ENCODE measurements around the gene MMAA.

MMAA gene

DNA sequence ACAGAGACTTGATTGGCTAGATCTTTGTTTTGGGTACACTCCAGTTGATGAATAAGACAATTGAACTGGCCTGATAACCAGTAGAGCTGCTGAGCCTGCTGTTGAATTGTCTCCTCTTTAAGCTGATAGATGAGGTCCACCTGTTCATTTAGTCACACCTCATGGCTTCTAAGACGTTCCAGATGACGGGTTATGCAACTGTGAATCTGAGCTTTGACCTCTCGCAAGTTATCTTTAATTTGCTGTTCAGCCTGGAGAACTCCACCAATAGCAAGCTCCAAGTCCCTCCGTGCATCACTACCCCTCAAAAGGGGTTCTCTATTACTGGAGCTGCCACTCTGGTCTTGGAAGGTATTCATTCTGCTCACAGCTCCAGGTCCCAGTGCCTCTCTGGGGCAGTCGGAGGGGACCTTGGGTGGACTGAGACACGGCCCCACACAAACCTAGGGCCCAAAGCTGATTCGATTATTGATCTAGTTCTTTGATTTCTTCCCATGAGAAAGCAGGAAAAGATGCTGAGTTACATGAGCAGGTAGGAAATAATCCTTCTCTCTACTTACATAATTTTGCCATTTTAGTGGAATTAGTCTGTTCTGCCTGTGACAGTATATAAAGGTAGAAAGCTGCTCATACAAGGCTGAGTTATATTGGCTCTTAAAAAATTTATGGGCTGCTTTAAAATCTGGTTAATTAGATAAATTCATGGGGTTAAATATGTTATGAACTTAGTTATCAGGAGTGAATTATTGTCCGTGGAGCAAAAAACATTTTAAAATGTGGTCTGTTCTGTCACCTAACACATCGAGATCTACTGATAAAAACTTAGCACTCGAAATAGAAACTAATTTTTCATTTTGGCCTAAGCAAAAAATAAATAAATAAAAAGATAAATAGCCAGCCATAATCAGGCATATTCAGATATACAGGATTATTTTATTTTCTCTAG lies 6.8 kb downstream of the MMAA start:
- Histone ChIP-seq H3K18ac (ENCODE audit: low read length) (no peak overlapping the region), H3K36me3 (replicated peaks in 1 of 2; ENCODE audit: control insufficient read depth in 2 of 2, insufficient read depth in 2 of 2, low read length in 2 of 2) (no peaks in the 10 kb centered on the region), H2AFZ (ENCODE audit: low read length) (no peak overlapping the region), H2BK5ac (ENCODE audit: low read length) (no peak overlapping the region), H2BK15ac (ENCODE audit: low read length) (no peak overlapping the region), H2BK12ac (ENCODE audit: low read length) (no peak overlapping the region), H3K4me1 (ENCODE audit: control insufficient read depth in 2 of 2, insufficient read depth in 1 of 2, low read depth in 1 of 2, low read length in 2 of 2) (no peaks in the 10 kb centered on the region), H3K79me1 (ENCODE audit: low read depth, low read length) (no peaks in the 10 kb centered on the region), H2AK5ac (ENCODE audit: low read depth, low read length) (no peak overlapping the region), H3K9me3 (replicated peaks in 1 of 2; ENCODE audit: control insufficient read depth in 2 of 2, insufficient read depth in 1 of 2, low read depth in 1 of 2, low read length in 2 of 2) (peaks cover 0 to 12% of the 10 kb centered on the region in 2 donors), H3K27me3 (ENCODE audit: control insufficient read depth in 3 of 3, insufficient read depth in 3 of 3, low read depth in 1 of 3, low read length in 3 of 3) (no peaks in the 10 kb centered on the region), H3K14ac (ENCODE audit: low read length) (no peak overlapping the region), H3K23ac (ENCODE audit: low read depth, low read length, poor library complexity) (no peak overlapping the region), H3K9ac (ENCODE audit: low read depth, low read length, poor library complexity) (no peak overlapping the region), H2BK120ac (ENCODE audit: low read depth, low read length) (no peak overlapping the region), H4K91ac (ENCODE audit: low read depth, low read length, poor library complexity) (no peak overlapping the region), H3K27ac (replicated peaks; ENCODE audit: low read length) (no peak overlapping the region), H3K4me2 (ENCODE audit: insufficient read depth, low read length, poor library complexity, severe bottlenecking) (no peak overlapping the region), H3K4me3 (ENCODE audit: low read length in 2 of 2) (no peak overlapping the region), H3K4ac (ENCODE audit: low read length) (no peak overlapping the region), H4K8ac (ENCODE audit: low read depth, low read length) (no peak overlapping the region)
- DNase-seq (ENCODE audit: low spot score) = no peak
- no CpG with 5 or more reads among the region's 10 CpGs for WGBS, 2 donors (ENCODE audit: extremely low coverage in 2 of 2, insufficient read length in 2 of 2, insufficient replicate concordance in 1 of 2)

DNA sequence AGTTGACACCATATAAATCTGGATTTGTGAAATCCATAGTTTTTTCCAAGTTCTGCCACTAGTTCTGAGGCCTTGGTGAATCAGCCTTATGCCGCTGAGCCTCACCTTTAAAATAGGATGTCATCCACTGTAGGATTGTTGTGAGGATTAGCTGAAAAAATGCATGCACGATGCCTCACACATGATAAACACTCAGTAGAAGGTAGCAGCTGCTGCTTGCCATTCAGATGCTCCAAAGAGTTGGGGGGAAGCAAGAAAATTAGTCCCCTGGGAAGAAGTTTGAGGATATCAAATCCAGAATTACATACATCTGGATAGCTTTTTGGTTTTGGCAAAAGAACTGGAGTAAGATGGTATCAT lies 7.4 kb downstream of the MMAA start:
- Histone ChIP-seq H2BK120ac (ENCODE audit: low read depth, low read length) (no peak overlapping the region), H3K36me3 (replicated peaks in 1 of 2; ENCODE audit: control insufficient read depth in 2 of 2, insufficient read depth in 2 of 2, low read length in 2 of 2) (no peaks in the 10 kb centered on the region), H3K79me1 (ENCODE audit: low read depth, low read length) (no peaks in the 10 kb centered on the region), H3K18ac (ENCODE audit: low read length) (no peak overlapping the region), H3K27me3 (ENCODE audit: control insufficient read depth in 3 of 3, insufficient read depth in 3 of 3, low read depth in 1 of 3, low read length in 3 of 3) (no peaks in the 10 kb centered on the region), H3K9ac (ENCODE audit: low read depth, low read length, poor library complexity) (no peak overlapping the region), H3K4me1 (ENCODE audit: control insufficient read depth in 2 of 2, insufficient read depth in 1 of 2, low read depth in 1 of 2, low read length in 2 of 2) (no peaks in the 10 kb centered on the region), H3K23ac (ENCODE audit: low read depth, low read length, poor library complexity) (no peak overlapping the region), H2AK5ac (ENCODE audit: low read depth, low read length) (no peak overlapping the region), H3K9me3 (replicated peaks in 1 of 2; ENCODE audit: control insufficient read depth in 2 of 2, insufficient read depth in 1 of 2, low read depth in 1 of 2, low read length in 2 of 2) (peaks cover 0 to 9% of the 10 kb centered on the region in 2 donors), H4K8ac (ENCODE audit: low read depth, low read length) (no peak overlapping the region), H2AFZ (ENCODE audit: low read length) (no peak overlapping the region), H2BK5ac (ENCODE audit: low read length) (no peak overlapping the region), H4K91ac (ENCODE audit: low read depth, low read length, poor library complexity) (no peak overlapping the region), H2BK12ac (ENCODE audit: low read length) (no peak overlapping the region), H2BK15ac (ENCODE audit: low read length) (no peak overlapping the region), H3K4ac (ENCODE audit: low read length) (no peak overlapping the region), H3K4me2 (ENCODE audit: insufficient read depth, low read length, poor library complexity, severe bottlenecking) (no peak overlapping the region), H3K14ac (ENCODE audit: low read length) (no peak overlapping the region), H3K27ac (replicated peaks; ENCODE audit: low read length) (no peak overlapping the region), H3K4me3 (ENCODE audit: low read length in 2 of 2) (no peak overlapping the region)
- no peak for DNase-seq (ENCODE audit: low spot score)
- no CpG with 5 or more reads among the region's 2 CpGs for WGBS, 2 donors (ENCODE audit: extremely low coverage in 2 of 2, insufficient read length in 2 of 2, insufficient replicate concordance in 1 of 2)

DNA sequence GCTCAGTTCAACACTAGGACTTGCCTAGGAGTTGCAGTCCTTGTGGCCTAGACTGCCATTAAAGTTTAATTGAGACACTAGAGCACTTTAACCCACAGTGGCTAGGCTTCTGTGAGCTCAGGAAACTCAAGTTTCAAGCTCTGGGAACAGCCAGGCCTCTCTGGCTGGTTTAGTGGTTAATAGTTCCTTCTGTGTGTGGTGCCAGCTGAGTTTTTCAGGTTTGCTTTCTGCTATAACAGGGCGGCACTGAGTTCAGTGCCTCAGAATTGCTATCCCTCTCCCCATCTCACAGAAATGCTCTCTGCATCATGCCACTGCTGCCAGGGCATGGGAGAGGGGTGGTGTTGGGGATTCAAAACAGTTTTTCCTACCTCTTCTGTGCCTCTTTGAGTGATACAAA lies 15.9 kb downstream of the MMAA start:
- H2BK5ac ChIP-seq (ENCODE audit: low read length) = no peak overlapping the region
- H2BK15ac ChIP-seq (ENCODE audit: low read length) = no peak overlapping the region
- no peaks in the 10 kb centered on the region for H3K9me3 ChIP-seq (replicated peaks in 1 of 2; ENCODE audit: control insufficient read depth in 2 of 2, insufficient read depth in 1 of 2, low read depth in 1 of 2, low read length in 2 of 2)
- no peak overlapping the region for H2BK12ac ChIP-seq (ENCODE audit: low read length)
- H4K91ac ChIP-seq (ENCODE audit: low read depth, low read length, poor library complexity) = no peak overlapping the region
- no peak overlapping the region for H2AFZ ChIP-seq (ENCODE audit: low read length)
- H3K23ac ChIP-seq (ENCODE audit: low read depth, low read length, poor library complexity) = no peak overlapping the region
- H3K4ac ChIP-seq (ENCODE audit: low read length) = no peak overlapping the region
- no peaks in the 10 kb centered on the region for H3K79me1 ChIP-seq (ENCODE audit: low read depth, low read length)
- no peak overlapping the region for H3K27ac ChIP-seq (replicated peaks; ENCODE audit: low read length)
- H3K4me1 ChIP-seq (ENCODE audit: control insufficient read depth in 2 of 2, insufficient read depth in 1 of 2, low read depth in 1 of 2, low read length in 2 of 2) = no peaks in the 10 kb centered on the region
- no peak overlapping the region for H3K14ac ChIP-seq (ENCODE audit: low read length)
- H3K27me3 ChIP-seq (ENCODE audit: control insufficient read depth in 3 of 3, insufficient read depth in 3 of 3, low read depth in 1 of 3, low read length in 3 of 3) = no peaks in the 10 kb centered on the region
- no peak for DNase-seq (ENCODE audit: low spot score)
- no peak overlapping the region for H2BK120ac ChIP-seq (ENCODE audit: low read depth, low read length)
- no peak overlapping the region for H3K4me3 ChIP-seq (ENCODE audit: low read length in 2 of 2)
- no peak overlapping the region for H4K8ac ChIP-seq (ENCODE audit: low read depth, low read length)
- H3K36me3 ChIP-seq (replicated peaks in 1 of 2; ENCODE audit: control insufficient read depth in 2 of 2, insufficient read depth in 2 of 2, low read length in 2 of 2) = peaks cover 0 to 3% of the 10 kb centered on the region in 2 donors
- no CpG with 5 or more reads among the region's 1 CpG for WGBS, 2 donors (ENCODE audit: extremely low coverage in 2 of 2, insufficient read length in 2 of 2, insufficient replicate concordance in 1 of 2)
- no peak overlapping the region for H3K4me2 ChIP-seq (ENCODE audit: insufficient read depth, low read length, poor library complexity, severe bottlenecking)
- peak overlapping the region; percentile 11 for H3K18ac ChIP-seq (ENCODE audit: low read length)
- no peak overlapping the region for H3K9ac ChIP-seq (ENCODE audit: low read depth, low read length, poor library complexity)
- H2AK5ac ChIP-seq (ENCODE audit: low read depth, low read length) = no peak overlapping the region

DNA sequence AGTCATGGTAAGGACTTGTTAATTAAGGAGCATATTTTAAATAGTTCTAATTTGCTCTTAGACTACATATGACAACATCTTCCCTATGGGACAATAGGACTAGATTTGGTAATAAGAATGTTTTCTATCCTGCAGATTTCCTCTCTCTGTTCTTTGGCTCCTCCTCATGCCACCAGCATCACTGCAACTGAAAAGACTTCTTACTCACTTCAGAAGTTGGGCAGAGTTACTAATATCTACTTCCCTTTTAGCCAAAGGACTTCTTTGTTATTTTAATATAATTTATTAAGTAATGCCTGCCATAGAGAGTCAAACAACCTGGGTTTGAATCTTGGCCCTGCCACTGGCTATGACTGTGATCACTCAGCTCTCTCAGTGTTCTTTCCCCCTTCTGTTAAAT lies 16.4 kb downstream of the MMAA start:
- no peaks in the 10 kb centered on the region for H3K27me3 ChIP-seq (ENCODE audit: control insufficient read depth in 3 of 3, insufficient read depth in 3 of 3, low read depth in 1 of 3, low read length in 3 of 3)
- H4K8ac ChIP-seq (ENCODE audit: low read depth, low read length) = no peak overlapping the region
- no peak overlapping the region for H2BK15ac ChIP-seq (ENCODE audit: low read length)
- no peak overlapping the region for H3K14ac ChIP-seq (ENCODE audit: low read length)
- no peaks in the 10 kb centered on the region for H3K9me3 ChIP-seq (replicated peaks in 1 of 2; ENCODE audit: control insufficient read depth in 2 of 2, insufficient read depth in 1 of 2, low read depth in 1 of 2, low read length in 2 of 2)
- H3K79me1 ChIP-seq (ENCODE audit: low read depth, low read length) = no peaks in the 10 kb centered on the region
- no peak overlapping the region for H3K27ac ChIP-seq (replicated peaks; ENCODE audit: low read length)
- H4K91ac ChIP-seq (ENCODE audit: low read depth, low read length, poor library complexity) = no peak overlapping the region
- H2AK5ac ChIP-seq (ENCODE audit: low read depth, low read length) = no peak overlapping the region
- H3K4ac ChIP-seq (ENCODE audit: low read length) = no peak overlapping the region
- H3K9ac ChIP-seq (ENCODE audit: low read depth, low read length, poor library complexity) = no peak overlapping the region
- H2BK120ac ChIP-seq (ENCODE audit: low read depth, low read length) = no peak overlapping the region
- peaks cover 0 to 3% of the 10 kb centered on the region in 2 donors for H3K36me3 ChIP-seq (replicated peaks in 1 of 2; ENCODE audit: control insufficient read depth in 2 of 2, insufficient read depth in 2 of 2, low read length in 2 of 2)
- no peak overlapping the region for H2AFZ ChIP-seq (ENCODE audit: low read length)
- H3K4me3 ChIP-seq (ENCODE audit: low read length in 2 of 2) = no peak overlapping the region
- no peak for DNase-seq (ENCODE audit: low spot score)
- H3K4me1 ChIP-seq (ENCODE audit: control insufficient read depth in 2 of 2, insufficient read depth in 1 of 2, low read depth in 1 of 2, low read length in 2 of 2) = no peaks in the 10 kb centered on the region
- H2BK12ac ChIP-seq (ENCODE audit: low read length) = no peak overlapping the region
- no peak overlapping the region for H3K4me2 ChIP-seq (ENCODE audit: insufficient read depth, low read length, poor library complexity, severe bottlenecking)
- H2BK5ac ChIP-seq (ENCODE audit: low read length) = no peak overlapping the region
- no peak overlapping the region for H3K18ac ChIP-seq (ENCODE audit: low read length)
- no peak overlapping the region for H3K23ac ChIP-seq (ENCODE audit: low read depth, low read length, poor library complexity)

Data from neuronal stem cell (in vitro differentiated cells).